Measurements from ENCODE around the gene AOX1.

- TF ChIP-seq CTCF (IDR thresholded peaks at IDR 0.05) = no peak
- TF ChIP-seq POLR2AphosphoS5 (IDR thresholded peaks at IDR 0.05) = no peak
- TF ChIP-seq POLR2A (IDR thresholded peaks at IDR 0.05) = no peak
Observed at GRCh38 chr2:200619279-200619678, 33.5 kb downstream of the AOX1 start.

All from prostate gland (tissue), 2 donors.